Measurements from ENCODE around the gene IL21.

IL21 gene

GRCh38 chr4:122617597-122618593 lies 3.0 kb downstream of the IL21 start:
- DNase-seq (ENCODE audit: insufficient read length, low spot score) (no peak), FAIRE-seq (no peak)
- no peak for TF ChIP-seq CTCF (IDR thresholded peaks at IDR 0.05; ENCODE audit: insufficient read depth, missing control alignments)

GRCh38 chr4:122616915-122617596 lies 3.8 kb downstream of the IL21 start:
- no peak for FAIRE-seq

GRCh38 chr4:122614621-122615020 lies 6.2 kb downstream of the IL21 start:
- TF ChIP-seq CTCF (IDR thresholded peaks at IDR 0.05; ENCODE audit: insufficient read depth, missing control alignments), result no peak
- DNase-seq (ENCODE audit: insufficient read length, low spot score), result no peak
- no peak for FAIRE-seq

More at GRCh38 chr4:122616915-122617596, 3.8 kb downstream of the IL21 start:
- no peak for DNase-seq (ENCODE audit: insufficient read length, low spot score)
- no peak for TF ChIP-seq CTCF (IDR thresholded peaks at IDR 0.05; ENCODE audit: insufficient read depth, missing control alignments)

- no peak for FAIRE-seq
- no peak for TF ChIP-seq CTCF (IDR thresholded peaks at IDR 0.05; ENCODE audit: insufficient read depth, missing control alignments)
- DNase-seq (ENCODE audit: insufficient read length, low spot score), result no peak
These were observed 8.3 kb downstream of the IL21 start for GRCh38 chr4:122612540-122612939.

GRCh38 chr4:122606364-122607043 lies 14.4 kb downstream of the IL21 start:
- no peak for DNase-seq (ENCODE audit: insufficient read length, low spot score)
- FAIRE-seq, result no peak
- no peak for TF ChIP-seq CTCF (IDR thresholded peaks at IDR 0.05; ENCODE audit: insufficient read depth, missing control alignments)

GRCh38 chr4:122604146-122604545 lies 16.7 kb downstream of the IL21 start:
- TF ChIP-seq CTCF (IDR thresholded peaks at IDR 0.05; ENCODE audit: insufficient read depth, missing control alignments), result no peak
- no peak for DNase-seq (ENCODE audit: insufficient read length, low spot score)
- no peak for FAIRE-seq
